Vagina (tissue), 2 donors: ENCODE results near the gene TESPA1.
"Not testable (repeated sequence)": the region's sequence is repeated elsewhere in the genome, so short reads cannot be mapped to it uniquely, and the experiment has no call there.

Experiments
- CTCF ChIP-seq, 3 experiments: fragments of 450-650 bp in 2 of 3; fragments of 200-600 bp in 1 of 3; sonication (generic) in 1 of 3; IDR thresholded peaks; one replicate each; pipeline ENCODE4 v1.5.1; 2017 to 2019; ENCODE audit warnings: antibody characterized with exemption in 3 of 3, mild to moderate bottlenecking in 2 of 3, moderate library complexity in 2 of 3
- POLR2A ChIP-seq, 2 donors: fragments of 450-650 bp; IDR thresholded peaks; one replicate each; pipeline ENCODE4 v1.6.1; 2017; ENCODE audit warnings: antibody characterized with exemption in 2 of 2, mild to moderate bottlenecking in 2 of 2, moderate library complexity in 2 of 2

GRCh38 chr12:54943292-54943691 is 41.3 kb downstream of the TESPA1 start:
- TF ChIP-seq CTCF, POLR2A (IDR thresholded peaks at IDR 0.05): not testable (repeated sequence)
